GM06990 (cell line): ENCODE results near the gene UBE2I.
"Not testable (repeated sequence)": the region's sequence is repeated elsewhere in the genome, so short reads cannot be mapped to it uniquely, and the experiment has no call there.

Experiments used
- DNase-seq: peaks from one replicate; pipeline ENCODE4 v3.0.0-alpha.2; 2011; ENCODE audit not compliant: insufficient read length; ENCODE audit errors: extremely low read depth
- H3K27me3 ChIP-seq: replicated peaks from 2 replicates; pipeline ENCODE4 v1.6.0; 2011; ENCODE audit warnings: low read length; ENCODE audit not compliant: control insufficient read depth, insufficient read depth
- H3K36me3 ChIP-seq: 2 replicates; pipeline ENCODE4 v1.5.1; 2011; ENCODE audit warnings: low read length; ENCODE audit not compliant: control insufficient read depth, insufficient read depth
- H3K4me3 ChIP-seq: replicated peaks from 2 replicates; pipeline ENCODE4 v1.5.1; 2011; ENCODE audit warnings: low read depth, mild to moderate bottlenecking, control low read depth, low read length
- CTCF ChIP-seq: IDR thresholded peaks from 2 replicates; pipeline ENCODE4 v1.5.1; 2011; ENCODE audit warnings: low read length, control low read depth, mild to moderate bottlenecking, inconsistent platforms; ENCODE audit not compliant: insufficient read depth, poor library complexity, severe bottlenecking

UBE2I gene

GRCh38 chr16:1289477-1289866, 20.0 kb upstream of the UBE2I start:
- Histone ChIP-seq H3K4me3 (no peak overlapping the region), H3K27me3 (no peaks in the 10 kb centered on the region; the same call in 1 of the 2 replicates), H3K36me3 (no peaks in the 10 kb centered on the region)
- no peak for TF ChIP-seq CTCF
- no peak for DNase-seq

- no peak for DNase-seq
- no peak for TF ChIP-seq CTCF
- no peak overlapping the region for H3K4me3 ChIP-seq
- no peaks in the 10 kb centered on the region; the same call in 1 of the 2 replicates for H3K27me3 ChIP-seq
- H3K36me3 ChIP-seq, result no peaks in the 10 kb centered on the region
These were observed 19.4 kb upstream of the UBE2I start for GRCh38 chr16:1290063-1290501.

- Histone ChIP-seq H3K36me3 (no peaks in the 10 kb centered on the region), H3K4me3 (no peak overlapping the region), H3K27me3 (no peaks in the 10 kb centered on the region; the same call in 1 of the 2 replicates)
- no peak for TF ChIP-seq CTCF
- DNase-seq, result no peak
These were observed 18.4 kb upstream of the UBE2I start for GRCh38 chr16:1290860-1291575.

- no peak overlapping the region for H3K4me3 ChIP-seq
- TF ChIP-seq CTCF, result no peak
- no peak for DNase-seq
- H3K27me3 ChIP-seq, result no peaks in the 10 kb centered on the region; the same call in 1 of the 2 replicates
- no peaks in the 10 kb centered on the region for H3K36me3 ChIP-seq
These were observed 17.9 kb upstream of the UBE2I start for GRCh38 chr16:1291576-1291974.

- not testable (repeated sequence) for DNase-seq, H3K27me3 ChIP-seq
These were observed 17.2 kb upstream of the UBE2I start for GRCh38 chr16:1292208-1292607.

GRCh38 chr16:1292808-1293207, 16.6 kb upstream of the UBE2I start:
- not testable (repeated sequence) for H3K27me3 ChIP-seq, H3K4me3 ChIP-seq, DNase-seq, H3K36me3 ChIP-seq

More at GRCh38 chr16:1292208-1292607, 17.2 kb upstream of the UBE2I start:
- not testable (repeated sequence) for H3K4me3 ChIP-seq, H3K36me3 ChIP-seq
